GM12878 (cell line): ENCODE results near the gene SGCD. TPM values are rescaled to one million over a fixed set of nuclear protein-coding genes. Genes with fewer than 3 reads are reported as not detected.

Experiments
- ATAC-seq: fragments of 200-7000 bp; cut with Tn5 transposase; 3 replicates; pipeline ENCODE4 v1.9.1; 2020; ENCODE audit warnings: mild to moderate bottlenecking, moderate library complexity
- BruUV-seq: library from RNA; stranded (reverse); fragments of 400-500 nt; replicated peaks from 2 replicates; lab custom pipeline; 2021; lab: Mats Ljungman, UMichigan
- CTCF ChIA-PET: fragments of 300-600 bp; sonication (Branson Sonifier 250); formaldehyde crosslinking; extraction: SDS; loops from one replicate; lab custom pipeline; 2021; ENCODE audit warnings: inconsistent platforms; lab: Yijun Ruan, JAX
- POLR2A ChIA-PET: fragments of 350-600 bp; formaldehyde crosslinking; extraction: SDS; loops from one replicate; lab custom pipeline; 2021; ENCODE audit warnings: inconsistent platforms; lab: Charles Lee
- RAD21 ChIA-PET: fragments of 300-600 bp; sonication (Branson Sonifier 250); formaldehyde crosslinking; loops from one replicate; lab custom pipeline; 2023; ENCODE audit warnings: antibody characterized with exemption; ENCODE audit not compliant: unreplicated experiment; lab: Charles Lee
- SMC1A ChIA-PET: fragments of 300-600 bp; sonication (Branson Sonifier 250); formaldehyde crosslinking; loops from one replicate; lab custom pipeline; 2023; ENCODE audit not compliant: unreplicated experiment, uncharacterized antibody; lab: Charles Lee
- DNase-seq: peaks from one replicate; pipeline ENCODE4 v3.0.0-alpha.2; 2011; ENCODE audit warnings: low read depth, low spot score
- FAIRE-seq: peaks from 3 replicates; lab custom pipeline; 2011; peaks lifted over from hg19 to GRCh38; lab: Jason Lieb, UNC
- H2AFZ ChIP-seq: 2 replicates; pipeline ENCODE4 v1.6.0; 2011; ENCODE audit warnings: low read depth, low read length, control low read depth; ENCODE audit not compliant: control insufficient read depth
- H3K27ac ChIP-seq: 2 replicates; pipeline ENCODE4 v1.5.1; 2011; ENCODE audit warnings: control low read depth; ENCODE audit not compliant: control insufficient read depth, insufficient read depth
- H3K27me3 ChIP-seq, 2 experiments: replicated peaks in 1 of 2; 2 replicates each; pipeline versions ENCODE4 v1.6.0 to v1.6.1; 2011; ENCODE audit warnings: low read length in 1 of 2; ENCODE audit not compliant: control insufficient read depth in 2 of 2, insufficient read depth in 2 of 2
- H3K36me3 ChIP-seq, 2 experiments: 2 replicates each; pipeline ENCODE4 v1.5.1; 2011; ENCODE audit warnings: low read length in 1 of 2; ENCODE audit not compliant: control insufficient read depth in 2 of 2, insufficient read depth in 2 of 2
- H3K4me1 ChIP-seq: 2 replicates; pipeline ENCODE4 v1.6.1; 2011; ENCODE audit warnings: mild to moderate bottlenecking, low read length, moderate library complexity, mixed read lengths; ENCODE audit not compliant: control insufficient read depth, insufficient read depth
- H3K4me2 ChIP-seq: 2 replicates; pipeline ENCODE4 v1.6.0; 2011; ENCODE audit warnings: control low read depth; ENCODE audit not compliant: control insufficient read depth, insufficient read depth
- H3K4me3 ChIP-seq: fragments of 200-600 bp; sonication (generic); 2 replicates; pipeline ENCODE4 v1.5.1; 2016
- H3K79me2 ChIP-seq: 2 replicates; pipeline ENCODE4 v1.6.0; 2011; ENCODE audit warnings: low read length; ENCODE audit not compliant: control insufficient read depth, insufficient read depth
- H3K9ac ChIP-seq: 2 replicates; pipeline ENCODE4 v1.8.0; 2011; ENCODE audit warnings: low read length, control low read depth, mixed read lengths; ENCODE audit not compliant: control insufficient read depth, insufficient read depth
- H3K9me3 ChIP-seq: replicated peaks from 3 replicates; pipeline ENCODE4 v1.5.1; 2011; ENCODE audit warnings: mild to moderate bottlenecking, low read length; ENCODE audit not compliant: control insufficient read depth, insufficient read depth
- H4K20me1 ChIP-seq: 2 replicates; pipeline ENCODE4 v1.6.0; 2011; ENCODE audit not compliant: control insufficient read depth, insufficient read depth
- BMI1 ChIP-seq: fragments of 450-650 bp; IDR thresholded peaks from 2 replicates; pipeline ENCODE4 v1.6.1; 2016; ENCODE audit warnings: mild to moderate bottlenecking, moderate library complexity, borderline replicate concordance
- KDM1A ChIP-seq: fragments of 200-600 bp; sonication (generic); IDR thresholded peaks from 2 replicates; pipeline ENCODE4 v1.6.1; 2016; ENCODE audit warnings: borderline replicate concordance
- MTA2 ChIP-seq: fragments of 450-650 bp; IDR thresholded peaks from 2 replicates; pipeline ENCODE4 v1.6.1; 2016; ENCODE audit warnings: low read depth, mild to moderate bottlenecking, moderate library complexity
- PKNOX1 ChIP-seq: fragments of 450-650 bp; IDR thresholded peaks from 2 replicates; pipeline ENCODE4 v1.6.1; 2016; ENCODE audit warnings: mild to moderate bottlenecking
- RAD21 ChIP-seq: IDR thresholded peaks from 2 replicates; pipeline ENCODE4 v1.6.1; 2011; ENCODE audit warnings: mild to moderate bottlenecking, low read depth, low read length, moderate library complexity; ENCODE audit not compliant: insufficient read depth
- RCOR1 ChIP-seq: conservative IDR thresholded peaks from 2 replicates; pipeline ENCODE4 v1.6.1; 2012; ENCODE audit warnings: low read depth, low read length, improper control_type of control experiment
- SKIL ChIP-seq: fragments of 450-650 bp; IDR thresholded peaks from 2 replicates; pipeline ENCODE4 v1.6.1; 2017; ENCODE audit warnings: mild to moderate bottlenecking, low read depth, inconsistent platforms; ENCODE audit not compliant: poor library complexity, severe bottlenecking
- SMC3 ChIP-seq: IDR thresholded peaks from 2 replicates; pipeline ENCODE4 v1.6.1; 2011; ENCODE audit warnings: low read length, improper control_type of control experiment, borderline replicate concordance
- SRF ChIP-seq, 2 experiments: IDR thresholded peaks; 2 replicates each; pipeline ENCODE4 v1.6.1; 2011; ENCODE audit warnings: low read depth in 2 of 2, low read length in 2 of 2, mild to moderate bottlenecking in 1 of 2, moderate library complexity in 1 of 2
- STAT1 ChIP-seq: fragments of 450-650 bp; conservative IDR thresholded peaks from 2 replicates; pipeline ENCODE4 v1.6.1; 2014; ENCODE audit warnings: antibody characterized with exemption, mild to moderate bottlenecking
- WRNIP1 ChIP-seq: IDR thresholded peaks from 2 replicates; pipeline ENCODE4 v1.6.1; 2011; ENCODE audit warnings: low read depth, low read length, improper control_type of control experiment, borderline replicate concordance
- ZSCAN29 ChIP-seq: fragments of 450-650 bp; IDR thresholded peaks from 2 replicates; pipeline ENCODE4 v1.6.1; 2017; ENCODE audit warnings: mild to moderate bottlenecking, moderate library complexity
- WGBS: methylation state at CpG from one replicate; pipeline ENCODE4 v1.1.6; 2016; ENCODE audit warnings: low lambda C conversion rate; ENCODE audit not compliant: insufficient replicate concordance, insufficient coverage; ENCODE audit errors: missing lambda C conversion rate; 5-methylcytosine and 5-hydroxymethylcytosine counted together
- in situ Hi-C: fragments of 300-500 bp; cut with MboI; formaldehyde crosslinking; loops from 9 replicates; pipeline ENCODE4 v1.14.3; 2018; ENCODE audit warnings: mixed read lengths
- intact Hi-C: fragments of 100-400 bp; cut with micrococcal nuclease; formaldehyde crosslinking; loops from one replicate; pipeline ENCODE4 v1.14.2; 2022; ENCODE audit not compliant: unreplicated experiment
- polyA plus RNA-seq, 11 experiments: library from polyadenylated mRNA; depleted of rRNA in 4 of 11; unstranded in 6 of 11; stranded (reverse) in 5 of 11; fragments of >200 nt; fragmentation: Nextera tagmentation in 4 of 11; fragmentation: Illumina TruSeq in 1 of 11; extraction: Ambion mirVana in 4 of 11; extraction: Trizol in 1 of 11; gene quantifications; 1 replicate in 1 of 11; 2 replicates in 10 of 11; pipeline versions ENCODE4 v1.2.1 to v1.2.3, GENCODE V29; 2011 to 2016; ENCODE audit warnings: inconsistent platforms in 2 of 11, missing spikeins in 2 of 11, low read depth in 1 of 11
- total RNA-seq, 4 experiments: library from RNA; depleted of rRNA in 3 of 4; stranded (reverse); fragments of >200 nt in 3 of 4; fragmentation: Illumina TruSeq in 1 of 4; extraction: Trizol in 1 of 4; gene quantifications; 2 replicates each; pipeline versions ENCODE4 v1.2.1 to v1.2.3, GENCODE V29; 2013 to 2021
- TF ChIP-seq, protein P1 (sequence below): fragments of 150-350 bp; IDR thresholded peaks from 2 replicates; pipeline ENCODE4 v1.6.1; 2014; ENCODE audit warnings: mild to moderate bottlenecking, low read depth, low read length
- TF ChIP-seq, protein P2 (sequence below): fragments of 450-650 bp; IDR thresholded peaks from 2 replicates; pipeline ENCODE4 v1.6.1; 2018; ENCODE audit warnings: borderline replicate concordance, mild to moderate bottlenecking; ENCODE audit not compliant: partially characterized antibody

The SGCD gene
- total and polyA plus RNA-seq, 10 of the 15 experiments (the other 5 are each of a cell fraction or from before 2014, with no cell fraction given) = 0.06 TPM; not detected in 9

- no peak overlapping the region for H3K9ac ChIP-seq
- SMC1A ChIA-PET = interaction anchor here (1.5 kb wide), 1 partner anchor 154 kb away, joined by 4 read pairs; no protein-coding TSS in a partner anchor
- FAIRE-seq (no peak), DNase-seq (no peak), ATAC-seq (no peak)
- no peak overlapping the region for H3K27ac ChIP-seq
- H3K27me3 ChIP-seq = peaks cover 0 to 1% of the 10 kb centered on the region in 2 experiments; a peak in 2 of 4 replicates
- POLR2A ChIA-PET = no interaction called here
- no peaks in the 10 kb centered on the region for H3K79me2 ChIP-seq
- H3K4me2 ChIP-seq = no peak overlapping the region
- no TSS peak for BruUV-seq
- intact Hi-C loops = loop anchor here (10.0 kb wide), 1 partner anchor 144 kb away; no protein-coding TSS in a partner anchor
- CTCF ChIA-PET = no interaction called here
- H3K9me3 ChIP-seq = no peaks in the 10 kb centered on the region
- 0% methylated on average over 2 of the region's 2 CpGs for WGBS
- RAD21 ChIA-PET = no interaction called here
- no peaks in the 10 kb centered on the region for H3K4me1 ChIP-seq
- in situ Hi-C loops = no loop called here
- H4K20me1 ChIP-seq = no peaks in the 10 kb centered on the region
- no peak overlapping the region for H3K4me3 ChIP-seq
- no peak overlapping the region for H2AFZ ChIP-seq
- no peaks in the 10 kb centered on the region for H3K36me3 ChIP-seq
- TF ChIP-seq RCOR1 = no peak
- no peak for TF ChIP-seq ZSCAN29
- no peak for TF ChIP-seq PKNOX1
- TF ChIP-seq SKIL = no peak
- no peak for TF ChIP-seq RAD21
- TF ChIP-seq WRNIP1 = no peak
- no peak for TF ChIP-seq SRF (IDR thresholded peaks at IDR 0.05; ENCODE audit: low read depth in 2 of 2, low read length in 2 of 2)
- no peak for TF ChIP-seq SMC3
- TF ChIP-seq STAT1 = no peak
- no peak for TF ChIP-seq KDM1A
- TF ChIP-seq BMI1 = no peak
- TF ChIP-seq MTA2 = no peak
- TF ChIP-seq, protein P1, sequence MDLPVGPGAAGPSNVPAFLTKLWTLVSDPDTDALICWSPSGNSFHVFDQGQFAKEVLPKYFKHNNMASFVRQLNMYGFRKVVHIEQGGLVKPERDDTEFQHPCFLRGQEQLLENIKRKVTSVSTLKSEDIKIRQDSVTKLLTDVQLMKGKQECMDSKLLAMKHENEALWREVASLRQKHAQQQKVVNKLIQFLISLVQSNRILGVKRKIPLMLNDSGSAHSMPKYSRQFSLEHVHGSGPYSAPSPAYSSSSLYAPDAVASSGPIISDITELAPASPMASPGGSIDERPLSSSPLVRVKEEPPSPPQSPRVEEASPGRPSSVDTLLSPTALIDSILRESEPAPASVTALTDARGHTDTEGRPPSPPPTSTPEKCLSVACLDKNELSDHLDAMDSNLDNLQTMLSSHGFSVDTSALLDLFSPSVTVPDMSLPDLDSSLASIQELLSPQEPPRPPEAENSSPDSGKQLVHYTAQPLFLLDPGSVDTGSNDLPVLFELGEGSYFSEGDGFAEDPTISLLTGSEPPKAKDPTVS = no peak
- TF ChIP-seq, protein P2, sequence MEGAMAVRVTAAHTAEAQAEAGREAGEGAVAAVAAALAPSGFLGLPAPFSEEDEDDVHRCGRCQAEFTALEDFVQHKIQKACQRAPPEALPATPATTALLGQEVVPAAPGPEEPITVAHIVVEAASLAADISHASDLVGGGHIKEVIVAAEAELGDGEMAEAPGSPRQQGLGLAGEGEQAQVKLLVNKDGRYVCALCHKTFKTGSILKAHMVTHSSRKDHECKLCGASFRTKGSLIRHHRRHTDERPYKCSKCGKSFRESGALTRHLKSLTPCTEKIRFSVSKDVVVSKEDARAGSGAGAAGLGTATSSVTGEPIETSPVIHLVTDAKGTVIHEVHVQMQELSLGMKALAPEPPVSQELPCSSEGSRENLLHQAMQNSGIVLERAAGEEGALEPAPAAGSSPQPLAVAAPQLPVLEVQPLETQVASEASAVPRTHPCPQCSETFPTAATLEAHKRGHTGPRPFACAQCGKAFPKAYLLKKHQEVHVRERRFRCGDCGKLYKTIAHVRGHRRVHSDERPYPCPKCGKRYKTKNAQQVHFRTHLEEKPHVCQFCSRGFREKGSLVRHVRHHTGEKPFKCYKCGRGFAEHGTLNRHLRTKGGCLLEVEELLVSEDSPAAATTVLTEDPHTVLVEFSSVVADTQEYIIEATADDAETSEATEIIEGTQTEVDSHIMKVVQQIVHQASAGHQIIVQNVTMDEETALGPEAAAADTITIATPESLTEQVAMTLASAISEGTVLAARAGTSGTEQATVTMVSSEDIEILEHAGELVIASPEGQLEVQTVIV = no peak
Measured at GRCh38 chr5:156670615-156671014, 343.7 kb downstream of the SGCD start.
